Measurements from ENCODE around the gene KIF9.
A peak's percentile ranks its signal among the peaks of the same experiment; 100 is the strongest.
"Not testable (repeated sequence)": the region's sequence is repeated elsewhere in the genome, so short reads cannot be mapped to it uniquely, and the experiment has no call there.

The KIF9 gene

DNA sequence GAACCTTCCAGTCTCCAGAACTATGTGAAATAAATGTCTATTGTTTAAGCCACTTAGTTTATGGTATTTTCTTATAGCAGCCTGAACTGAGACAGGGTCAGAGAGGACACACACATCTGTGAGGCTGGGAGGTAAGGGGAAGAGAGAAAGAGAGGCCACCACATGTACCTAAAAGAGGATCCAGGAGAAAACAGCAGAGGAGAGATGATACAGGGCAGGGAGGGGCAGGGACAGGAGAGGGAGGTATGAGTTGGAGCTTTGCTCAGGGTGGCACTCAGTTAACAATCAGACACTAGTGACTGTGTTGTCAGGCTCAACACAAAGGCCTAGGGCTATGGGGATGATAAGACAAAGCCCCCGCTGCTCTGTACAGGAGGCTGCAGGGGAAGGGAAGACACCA, 17.6 kb downstream of the KIF9 start:
- H3K4me3 ChIP-seq (ENCODE audit: low read length): no peak overlapping the region
- no peak for DNase-seq (ENCODE audit: low read depth)
- TF ChIP-seq, protein P1, sequence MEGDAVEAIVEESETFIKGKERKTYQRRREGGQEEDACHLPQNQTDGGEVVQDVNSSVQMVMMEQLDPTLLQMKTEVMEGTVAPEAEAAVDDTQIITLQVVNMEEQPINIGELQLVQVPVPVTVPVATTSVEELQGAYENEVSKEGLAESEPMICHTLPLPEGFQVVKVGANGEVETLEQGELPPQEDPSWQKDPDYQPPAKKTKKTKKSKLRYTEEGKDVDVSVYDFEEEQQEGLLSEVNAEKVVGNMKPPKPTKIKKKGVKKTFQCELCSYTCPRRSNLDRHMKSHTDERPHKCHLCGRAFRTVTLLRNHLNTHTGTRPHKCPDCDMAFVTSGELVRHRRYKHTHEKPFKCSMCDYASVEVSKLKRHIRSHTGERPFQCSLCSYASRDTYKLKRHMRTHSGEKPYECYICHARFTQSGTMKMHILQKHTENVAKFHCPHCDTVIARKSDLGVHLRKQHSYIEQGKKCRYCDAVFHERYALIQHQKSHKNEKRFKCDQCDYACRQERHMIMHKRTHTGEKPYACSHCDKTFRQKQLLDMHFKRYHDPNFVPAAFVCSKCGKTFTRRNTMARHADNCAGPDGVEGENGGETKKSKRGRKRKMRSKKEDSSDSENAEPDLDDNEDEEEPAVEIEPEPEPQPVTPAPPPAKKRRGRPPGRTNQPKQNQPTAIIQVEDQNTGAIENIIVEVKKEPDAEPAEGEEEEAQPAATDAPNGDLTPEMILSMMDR (IDR thresholded peaks at IDR 0.05; ENCODE audit: insufficient read depth, low read depth, low read length, missing control alignments): no peak

DNA sequence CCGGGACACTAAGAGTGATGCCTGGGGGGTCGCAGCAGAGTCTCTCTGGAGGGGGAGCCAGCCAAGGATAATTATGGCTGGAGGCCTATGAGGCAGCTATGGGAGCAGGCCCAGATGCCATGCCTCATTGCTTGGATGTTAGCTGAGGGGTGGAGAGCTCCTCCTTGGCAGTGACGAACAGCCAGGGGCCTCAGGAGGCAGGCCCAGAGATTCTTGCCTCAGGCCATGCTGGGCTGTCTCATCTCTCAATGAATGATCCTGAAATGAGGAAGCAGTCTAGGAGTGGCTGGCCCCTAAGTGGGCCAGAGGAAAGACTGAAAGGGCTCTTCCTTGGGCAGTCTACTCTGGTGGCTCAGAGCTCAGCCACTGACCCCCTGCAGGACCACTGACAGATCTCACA, 21.3 kb downstream of the KIF9 start:
- peak; percentile 76 for DNase-seq (ENCODE audit: low read depth)
- no peak overlapping the region for H3K4me3 ChIP-seq (ENCODE audit: low read length)

DNA sequence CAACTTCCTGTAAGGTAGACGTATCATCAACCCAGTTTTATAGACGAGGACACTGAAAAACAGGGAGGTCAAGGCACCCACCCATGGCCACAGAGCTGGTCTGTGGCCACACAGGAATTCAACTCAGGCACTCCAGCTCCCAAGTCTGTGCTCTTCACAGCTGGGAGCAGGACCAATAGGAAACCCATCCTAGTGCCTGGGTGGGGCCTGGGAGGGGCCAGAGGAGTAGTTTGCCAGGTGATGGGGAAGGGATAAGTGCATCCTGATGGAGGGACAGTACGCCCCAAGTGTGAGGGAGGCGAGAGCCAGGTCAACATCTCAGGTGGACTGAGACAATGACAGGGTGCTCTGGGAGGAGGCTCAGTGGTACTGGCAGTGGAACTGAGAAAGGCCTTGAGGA, 22.0 kb downstream of the KIF9 start:
- TF ChIP-seq, protein P1 (IDR thresholded peaks at IDR 0.05; ENCODE audit: insufficient read depth, low read depth, low read length, missing control alignments): no peak
- no peak overlapping the region for H3K4me3 ChIP-seq (ENCODE audit: low read length)
- DNase-seq (ENCODE audit: low read depth): no peak

More for the DNA sequence above, 21.3 kb downstream of the KIF9 start:
- TF ChIP-seq, protein P1 (IDR thresholded peaks at IDR 0.05; ENCODE audit: insufficient read depth, low read depth, low read length, missing control alignments): no peak

DNA sequence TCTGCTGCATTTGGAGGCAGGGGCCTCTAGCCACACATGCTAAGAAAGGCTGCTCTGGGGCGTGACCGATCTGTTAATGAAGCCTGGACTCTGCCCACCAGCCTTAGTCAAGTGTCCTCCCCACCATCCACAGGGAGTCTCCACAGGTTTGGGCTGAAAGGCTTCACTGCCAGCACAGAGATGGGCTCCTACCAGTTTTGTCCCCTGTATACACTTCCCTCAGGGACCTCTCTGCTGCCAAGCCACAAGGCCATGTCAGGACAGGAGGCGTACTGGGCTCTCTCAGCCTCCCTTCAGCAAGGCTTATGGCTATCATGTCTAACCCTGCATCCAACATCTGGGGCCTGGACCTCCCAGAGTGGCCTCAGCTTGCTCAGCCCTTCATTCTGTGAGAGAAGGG, 23.5 kb downstream of the KIF9 start:
- TF ChIP-seq, protein P1 (IDR thresholded peaks at IDR 0.05; ENCODE audit: insufficient read depth, low read depth, low read length, missing control alignments): no peak
- DNase-seq (ENCODE audit: low read depth): no peak
- no peak overlapping the region for H3K4me3 ChIP-seq (ENCODE audit: low read length)

DNA sequence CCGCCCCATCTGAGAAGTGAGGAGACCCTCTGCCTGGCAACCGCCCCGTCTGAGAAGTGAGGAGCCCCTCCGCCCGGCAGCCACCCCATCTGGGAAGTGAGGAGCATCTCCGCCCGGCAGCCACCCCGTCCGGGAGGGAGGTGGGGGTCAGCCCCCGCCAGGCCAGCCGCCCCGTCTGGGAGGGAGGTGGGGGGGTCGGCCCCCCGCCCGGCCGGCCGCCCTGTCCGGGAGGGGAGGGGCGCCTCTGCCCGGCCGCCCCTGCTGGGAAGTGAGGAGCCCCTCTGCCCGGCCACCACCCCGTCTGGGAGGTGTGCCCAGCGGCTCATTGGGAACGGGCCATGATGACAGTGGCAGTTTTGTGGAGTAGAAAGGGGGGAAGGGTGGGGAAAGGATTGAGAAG, 26.3 kb downstream of the KIF9 start:
- DNase-seq (ENCODE audit: low read depth); H3K4me3 ChIP-seq (ENCODE audit: low read length): not testable (repeated sequence)

DNA sequence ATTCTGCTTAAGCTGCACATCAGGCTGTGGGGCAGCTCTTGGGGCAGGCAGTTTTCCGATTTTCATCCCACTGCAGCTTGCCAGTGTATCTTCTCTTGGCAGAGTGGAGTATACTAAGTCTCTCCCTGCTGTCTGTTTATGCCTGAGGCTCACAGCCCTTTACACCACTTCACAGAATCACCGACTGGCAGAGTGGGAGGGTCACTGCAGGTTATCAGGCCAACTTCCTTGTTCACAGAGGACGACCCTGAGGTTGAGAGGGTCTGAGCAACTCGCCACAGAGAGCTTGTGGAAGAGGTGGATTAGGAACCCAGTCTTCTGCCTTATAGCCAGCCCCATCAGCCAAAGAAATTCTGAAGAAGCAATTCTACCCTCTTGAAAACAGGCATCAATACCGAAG, 30.9 kb downstream of the KIF9 start:
- TF ChIP-seq, protein P1 (IDR thresholded peaks at IDR 0.05; ENCODE audit: insufficient read depth, low read depth, low read length, missing control alignments): no peak
- no peak overlapping the region for H3K4me3 ChIP-seq (ENCODE audit: low read length)
- no peak for DNase-seq (ENCODE audit: low read depth)

DNA sequence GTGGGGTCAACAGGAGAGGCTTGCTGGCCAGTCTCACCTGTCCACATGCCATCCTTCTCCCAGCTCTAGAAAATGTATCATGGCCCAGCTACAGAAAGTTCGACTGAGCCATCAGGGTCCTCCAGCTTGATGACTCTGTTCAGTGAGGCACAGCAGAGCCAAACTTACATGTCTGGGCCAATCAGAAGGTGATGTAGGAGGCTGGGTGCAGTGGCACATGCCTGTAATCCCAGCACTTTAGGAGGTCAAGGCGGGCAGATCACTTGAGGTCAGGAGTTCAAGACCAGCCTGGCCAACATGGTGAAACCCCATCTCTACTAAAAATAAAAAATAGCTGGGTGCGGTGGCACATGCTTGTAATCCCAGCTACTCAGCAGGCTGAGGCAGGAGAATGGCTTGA, 31.5 kb downstream of the KIF9 start:
- not testable (repeated sequence) for DNase-seq (ENCODE audit: low read depth); H3K4me3 ChIP-seq (ENCODE audit: low read length)

DNA sequence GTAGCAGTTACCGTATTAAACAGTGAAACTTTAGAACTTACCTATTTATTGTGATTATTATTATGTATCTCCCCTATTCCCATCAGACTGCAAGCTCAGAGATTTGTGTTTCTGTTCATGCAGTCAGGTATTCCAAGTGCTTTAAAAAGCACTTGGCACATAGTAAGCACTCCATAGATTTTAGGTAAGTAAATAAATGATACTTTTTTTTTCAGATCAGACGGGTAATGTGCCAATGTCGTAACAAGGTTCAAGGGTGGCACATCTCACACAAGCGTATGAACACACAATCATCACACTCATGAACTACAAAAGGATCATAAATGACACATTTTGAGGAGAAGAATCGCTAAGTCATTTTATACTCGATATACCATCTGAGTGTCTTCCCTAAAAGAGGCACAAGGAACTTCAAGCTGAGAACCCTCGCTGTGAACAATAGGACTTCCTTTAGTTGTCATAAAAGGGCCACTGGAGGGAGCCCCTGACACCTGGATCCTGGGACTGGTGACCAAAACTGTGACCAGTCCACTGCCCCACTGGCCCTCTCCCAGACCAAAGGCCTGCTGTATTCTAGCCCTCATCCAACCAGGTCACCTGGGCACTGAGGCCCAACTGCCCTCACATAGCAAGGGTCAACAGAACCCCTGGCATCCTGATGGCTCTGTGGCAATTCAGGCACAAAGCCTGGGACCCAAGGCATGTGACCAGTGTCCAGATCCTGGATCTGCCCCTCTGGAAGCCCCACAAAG, 32.1 kb downstream of the KIF9 start:
- no peak overlapping the region for H3K4me3 ChIP-seq (ENCODE audit: low read length)
- peak; percentile 41 for DNase-seq (ENCODE audit: low read depth)
- TF ChIP-seq, protein P1 (IDR thresholded peaks at IDR 0.05; ENCODE audit: insufficient read depth, low read depth, low read length, missing control alignments): peak; percentile 44
